Erythroblast (primary cell): ENCODE measurements around the gene PMM2.

Experiments
- GATA1 ChIP-seq: IDR thresholded peaks from 2 replicates; pipeline ENCODE4 v1.6.1; 2011; ENCODE audit warnings: low read depth, mild to moderate bottlenecking, control low read depth, low read length, moderate library complexity
- POLR2A ChIP-seq: IDR thresholded peaks from 2 replicates; pipeline ENCODE4 v1.6.1; 2011; ENCODE audit warnings: mild to moderate bottlenecking, low read length

DNA sequence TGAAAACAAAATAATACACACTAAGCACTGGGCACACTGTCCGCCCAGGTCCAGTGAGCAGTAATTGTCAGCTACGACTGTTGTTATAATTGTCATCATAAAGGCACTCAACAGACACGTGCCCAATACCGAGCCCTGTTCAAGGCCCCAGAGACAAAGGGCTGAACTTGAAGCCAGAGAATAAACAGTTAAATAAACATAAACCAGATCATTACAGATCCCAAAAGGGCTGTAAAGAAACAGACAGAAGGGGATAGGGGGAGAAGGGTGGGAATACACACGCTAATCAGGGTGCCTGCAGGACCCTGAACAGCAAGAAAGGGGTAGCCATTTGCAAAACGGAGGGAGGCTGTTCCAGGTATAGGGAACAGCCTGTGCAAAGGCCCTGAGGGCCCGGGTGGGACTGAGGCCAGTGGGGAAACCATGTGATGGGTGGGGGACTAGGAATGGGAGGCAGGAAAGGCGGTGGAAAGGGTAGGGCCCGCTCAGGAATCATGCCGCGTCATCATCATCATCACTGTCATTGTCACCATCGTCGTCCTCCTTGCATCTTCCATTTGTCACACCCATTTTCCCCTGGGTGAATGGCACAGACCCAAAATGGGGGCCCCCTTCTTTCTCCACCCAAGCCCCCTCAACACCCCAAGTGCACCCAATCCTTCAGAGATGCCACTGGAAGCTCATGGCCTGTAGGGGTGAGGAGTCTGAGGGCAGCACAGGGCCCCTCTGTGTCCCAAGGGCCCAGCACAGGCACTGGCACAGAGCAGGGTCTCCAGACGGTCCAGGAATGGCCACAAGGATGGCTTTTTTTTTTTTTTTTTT is 64.9 kb downstream of the PMM2 start:
- TF ChIP-seq POLR2A (no peak), GATA1 (no peak)
